NK-92 treated with Interleukin-12 subunit alpha and Interleukin-12 subunit beta, amount 100 ng/mL, for 24 hours (cell line): ENCODE measurements around the gene CD81.

Source experiments
- DNase-seq: peaks from one replicate; lab custom pipeline; 2025; lab: John Stamatoyannopoulos, UW

The CD81 gene

GRCh38 chr11:2375964-2376551 is 1.1 kb upstream of the CD81 start:
- no peak for DNase-seq

GRCh38 chr11:2377511-2378443 is 667 bp downstream of the CD81 start:
- no peak for DNase-seq

DNA sequence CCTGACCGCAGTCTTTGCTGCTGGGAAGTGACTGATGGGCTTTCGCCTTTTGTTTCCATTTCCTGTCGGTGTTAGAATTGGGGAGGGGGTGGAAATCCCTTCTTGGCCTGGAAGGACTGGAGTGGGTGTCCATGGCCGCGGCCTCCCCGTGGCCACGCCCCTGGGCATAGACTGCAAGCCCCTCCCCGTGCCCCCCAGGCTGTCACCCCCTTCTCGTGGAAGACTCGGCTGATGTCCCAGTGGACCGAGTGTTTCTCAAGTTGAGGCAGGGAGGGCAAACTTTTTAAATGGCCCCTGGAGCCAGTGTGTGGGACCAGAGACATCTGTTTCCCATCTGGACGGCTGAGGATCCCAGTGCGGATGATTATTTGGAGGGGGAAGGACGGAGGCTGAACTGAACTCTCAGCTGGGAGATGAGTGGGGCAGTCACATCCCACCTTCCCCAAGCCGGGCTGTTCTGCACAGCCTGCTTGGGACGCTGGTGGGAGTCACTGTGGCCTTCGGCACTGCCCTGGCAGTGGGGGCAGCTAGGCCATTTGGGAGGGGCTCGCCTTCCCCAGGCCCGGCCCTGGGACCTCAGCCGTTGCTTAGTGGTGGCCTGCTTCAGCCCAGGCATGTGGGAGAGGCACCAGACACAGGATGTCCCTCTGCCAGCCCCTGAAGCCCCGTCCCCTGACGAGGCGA is 1.6 kb downstream of the CD81 start:
- DNase-seq: no peak

DNA sequence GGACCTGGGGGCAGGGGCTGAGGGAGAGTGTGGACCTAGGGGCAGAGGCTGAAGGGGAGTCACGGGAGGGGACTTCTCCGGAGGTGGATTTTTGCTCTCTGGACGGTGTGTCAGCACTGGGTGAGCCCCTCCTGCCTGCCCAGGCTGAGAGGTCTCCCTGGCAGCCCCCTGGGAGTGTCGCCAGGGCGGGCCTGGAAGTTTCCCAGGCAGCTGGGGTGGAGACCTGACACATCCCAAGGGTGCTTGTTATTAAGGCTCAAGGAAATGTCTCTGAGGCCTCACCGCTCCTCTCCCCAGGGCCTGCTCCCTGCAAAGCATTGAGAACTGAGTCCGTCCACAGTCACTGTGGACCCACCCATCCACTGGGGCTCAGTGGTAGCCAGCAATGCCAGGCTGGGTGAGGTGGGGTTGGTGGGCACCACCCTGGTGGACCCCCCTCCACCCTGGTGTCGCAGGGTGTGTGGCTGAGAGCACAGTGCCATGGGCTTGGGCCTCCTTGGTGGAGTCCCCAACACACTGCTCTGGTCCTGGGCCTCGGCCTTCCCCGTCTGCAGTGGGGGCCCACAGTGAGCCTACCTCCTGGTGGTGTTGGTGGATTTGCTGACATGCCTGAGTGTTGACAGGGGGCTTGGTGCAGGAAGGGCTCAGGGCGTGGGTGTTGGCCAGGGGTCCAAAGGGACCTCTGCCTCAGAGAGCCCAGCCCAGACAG is 2.5 kb downstream of the CD81 start:
- DNase-seq: no peak

DNA sequence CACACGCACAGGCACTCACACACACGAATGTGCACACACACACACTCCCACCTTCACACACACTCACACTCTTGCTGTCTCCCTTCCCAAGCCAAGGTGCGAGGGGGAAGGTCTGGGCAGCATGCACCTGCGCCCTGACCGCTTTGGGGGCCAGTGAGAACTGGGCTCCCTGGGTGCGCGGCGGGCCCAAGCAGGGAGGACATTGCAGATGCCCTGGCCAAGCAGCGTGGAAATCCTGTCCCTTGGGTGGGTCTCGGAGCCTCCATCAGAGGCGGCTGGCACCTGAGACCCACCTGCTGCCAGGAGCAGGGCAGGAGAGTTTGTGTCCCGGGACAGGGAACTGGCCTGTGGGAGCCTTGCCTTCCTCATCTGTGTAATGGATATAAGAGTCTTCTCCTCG is 3.3 kb downstream of the CD81 start:
- no peak for DNase-seq

- no peak for DNase-seq
These were observed 3.8 kb downstream of the CD81 start for GRCh38 chr11:2380807-2381350.

DNA sequence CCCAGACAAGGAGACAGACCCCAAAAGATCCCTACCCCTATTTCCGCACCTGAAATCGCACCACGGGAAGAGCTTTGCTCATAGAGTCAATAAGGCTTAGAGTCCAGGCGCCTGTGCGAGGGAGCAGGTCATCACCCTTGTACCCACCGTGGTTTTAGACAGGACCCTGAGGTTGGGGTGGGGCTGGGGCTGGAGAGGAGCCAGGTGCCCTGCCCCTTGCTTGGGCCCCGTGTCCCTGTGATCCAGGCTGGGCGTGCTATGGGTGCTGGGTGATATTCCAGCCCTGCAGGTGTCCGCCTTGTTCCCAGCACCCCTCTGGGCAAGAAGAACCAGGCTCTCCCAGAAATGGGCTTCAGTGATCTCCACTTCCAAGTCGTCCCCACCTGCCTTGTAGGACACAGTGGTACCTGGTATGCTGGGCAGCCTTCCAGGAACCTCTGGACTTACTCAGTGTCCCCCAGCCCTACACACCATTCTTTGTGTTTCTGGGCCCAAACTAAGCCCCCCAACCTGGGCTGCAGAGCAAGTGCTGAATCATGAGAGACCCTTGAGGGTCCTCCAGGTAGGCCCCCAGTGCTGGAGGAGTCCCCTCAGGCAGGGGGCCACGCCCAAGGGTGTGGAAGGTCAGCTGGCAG is 4.5 kb downstream of the CD81 start:
- no peak for DNase-seq

GRCh38 chr11:2382129-2382517 is 5.0 kb downstream of the CD81 start:
- no peak for DNase-seq

DNA sequence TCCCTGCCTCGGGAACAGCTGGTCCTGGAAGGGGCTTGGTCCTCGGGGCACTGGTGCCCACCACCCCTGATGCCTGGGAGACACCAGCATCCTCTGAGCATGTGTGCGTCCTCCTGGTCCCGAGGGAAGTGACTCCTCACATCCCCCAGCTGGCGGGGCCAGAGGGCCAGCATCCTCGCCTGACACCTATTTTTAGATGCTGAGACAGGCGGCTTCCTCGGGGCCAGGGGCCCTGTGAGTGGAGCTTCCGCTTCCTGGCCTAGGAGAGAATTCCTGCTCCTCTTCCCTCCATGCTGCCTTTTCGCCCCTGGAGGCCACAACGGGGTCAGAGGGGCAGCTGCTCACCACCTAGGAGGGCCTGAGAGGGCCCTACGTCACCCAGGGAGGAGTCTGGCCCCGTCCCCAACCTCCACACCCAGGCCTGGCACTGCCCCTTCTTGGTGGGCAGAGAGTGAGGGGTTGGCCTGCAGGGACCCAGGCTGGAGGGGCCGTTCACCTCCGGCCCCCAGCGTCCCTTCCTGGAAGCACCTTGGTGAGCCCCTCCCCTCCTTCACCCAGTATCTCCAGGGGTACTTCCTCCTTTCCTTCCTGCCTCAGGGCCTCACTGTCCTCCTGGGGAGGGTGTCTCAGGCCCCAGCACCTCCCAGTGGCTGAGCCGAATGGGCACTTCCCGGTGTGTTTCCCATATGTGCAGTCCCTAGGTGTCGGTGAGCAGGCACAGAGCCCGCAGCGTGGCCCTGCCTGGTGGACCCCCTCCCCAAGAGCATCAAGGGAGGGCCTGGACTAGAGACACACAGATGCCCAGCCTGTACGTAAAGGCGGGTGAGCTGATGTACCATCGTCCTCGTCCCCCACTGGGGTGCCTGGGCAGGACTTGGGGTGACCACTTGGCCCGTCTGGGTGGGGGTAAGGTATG is 6.1 kb downstream of the CD81 start:
- DNase-seq: no peak

DNA sequence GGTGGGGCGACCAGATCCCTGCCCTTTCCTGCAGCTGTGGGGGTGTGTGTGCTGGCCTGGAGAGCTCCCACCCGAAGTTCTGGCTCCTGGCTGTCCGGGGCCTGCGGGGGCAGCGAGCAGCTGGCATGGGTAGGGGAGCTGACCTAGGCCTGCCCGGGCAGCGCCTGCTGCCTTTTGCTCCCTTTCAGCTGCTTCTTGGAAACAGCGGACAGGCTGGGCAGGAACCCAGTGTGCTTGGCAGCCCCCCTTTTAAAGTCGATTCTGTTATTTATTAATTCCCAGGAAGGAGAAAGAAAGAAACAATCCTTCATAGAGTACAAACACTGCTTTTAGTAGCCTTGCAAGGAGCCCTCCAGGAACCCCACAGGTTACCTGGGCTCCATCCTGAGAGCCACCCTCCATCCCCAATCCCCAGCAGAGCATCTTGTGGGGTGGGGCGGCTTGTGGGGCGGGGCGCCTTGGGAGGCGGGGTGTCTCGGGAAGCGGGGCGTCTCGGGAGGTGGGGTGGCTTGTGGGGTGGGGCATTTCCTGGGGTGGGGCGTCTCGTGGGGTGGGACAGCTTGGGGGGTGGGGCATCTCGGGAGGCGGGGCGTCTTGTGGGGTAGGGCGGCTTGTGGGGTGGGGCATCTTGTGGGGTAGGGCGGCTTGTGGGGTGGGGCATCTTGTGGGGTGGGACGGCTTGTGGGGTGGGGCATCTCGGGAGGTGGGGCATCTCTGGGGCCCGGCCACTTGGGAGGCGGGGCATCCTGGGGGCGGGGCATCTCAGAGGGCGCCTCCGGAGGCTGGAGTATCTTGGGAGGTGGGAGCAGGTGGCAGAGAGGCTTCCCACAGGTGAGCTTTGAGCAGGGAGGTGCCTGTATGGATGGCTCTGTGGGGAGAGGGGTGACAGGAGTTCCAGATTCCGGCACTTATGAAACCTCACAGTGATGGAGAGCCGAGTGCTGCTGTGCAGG is 7.0 kb downstream of the CD81 start:
- no peak for DNase-seq

GRCh38 chr11:2385156-2386151 is 8.3 kb downstream of the CD81 start:
- peak; percentile 45 for DNase-seq

DNA sequence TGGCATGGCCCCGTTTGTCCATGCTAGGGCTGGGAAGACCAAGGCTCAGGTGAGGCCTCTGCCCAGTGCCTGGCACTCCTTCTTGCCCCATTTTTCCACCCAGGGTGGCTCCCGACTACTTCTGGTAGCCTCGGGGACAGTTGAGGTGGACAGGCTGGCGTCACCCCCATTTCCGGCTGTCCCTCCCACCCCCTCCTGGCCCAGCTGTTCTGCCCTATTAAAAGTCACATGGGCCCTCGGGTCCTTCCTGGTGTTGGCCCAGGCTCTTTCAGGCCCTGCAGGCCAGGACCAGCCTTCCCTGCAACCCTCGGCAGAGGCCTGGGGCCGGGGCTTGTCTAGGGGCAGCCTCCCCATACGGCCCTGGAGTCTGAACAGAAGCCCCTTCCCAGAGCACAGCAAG is 9.5 kb downstream of the CD81 start:
- no peak for DNase-seq

- peak; percentile 69 for DNase-seq
These were observed 10.3 kb downstream of the CD81 start for GRCh38 chr11:2387266-2387987.

GRCh38 chr11:2388431-2389376 is 11.6 kb downstream of the CD81 start:
- DNase-seq: no peak

DNA sequence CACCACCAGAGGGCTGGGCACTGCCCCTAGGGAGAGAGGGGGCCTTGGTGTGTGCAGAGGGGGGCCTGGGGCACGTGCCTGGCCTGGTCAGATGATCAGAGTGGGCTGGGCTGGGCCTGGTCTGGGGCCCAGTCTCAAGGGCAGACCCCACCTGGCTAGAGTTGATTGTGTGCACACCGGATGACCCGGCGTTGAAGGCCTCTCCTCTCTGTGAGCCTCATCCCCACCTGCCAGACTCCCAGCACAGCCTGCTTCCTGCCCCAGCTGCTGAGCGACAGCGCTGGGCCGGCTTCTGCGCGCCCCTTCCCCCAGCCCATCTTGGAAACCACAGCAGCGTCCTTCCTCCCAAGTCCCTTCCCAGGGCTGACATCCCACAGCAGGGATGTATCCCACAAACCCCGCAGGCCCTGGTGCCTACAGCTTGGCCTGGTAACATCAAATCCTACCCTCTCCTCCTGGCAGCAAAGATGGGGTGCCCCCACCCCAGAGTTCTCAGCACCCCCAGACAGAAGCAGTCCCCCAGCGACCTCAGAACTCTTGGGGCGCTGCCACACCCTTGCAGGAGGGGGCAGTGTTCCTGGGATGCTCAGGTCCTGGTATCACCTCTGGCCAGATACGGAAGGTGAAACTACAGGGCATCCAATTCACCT is 12.4 kb downstream of the CD81 start:
- DNase-seq: no peak
